ENCODE data around the gene LNPEP. TPM values are rescaled to one million over a fixed set of nuclear protein-coding genes. Genes with fewer than 3 reads are reported as not detected.

Gene LNPEP
- total and polyA plus RNA-seq, 2 donors (not counting 1 experiment from before 2014, with no cell fraction given), result 10.5 to 92.9 TPM

GRCh38 chr5:97022898-97023297 lies 87.0 kb downstream of the LNPEP start:
- Histone ChIP-seq H2AFZ (ENCODE audit: insufficient read depth, low read depth, low read length, poor library complexity, severe bottlenecking) (no peak overlapping the region), H3K4me2 (replicated peaks; ENCODE audit: low read depth, low read length, poor library complexity, severe bottlenecking) (no peak overlapping the region), H3K27ac (ENCODE audit: low read length in 2 of 2) (no peak overlapping the region), H3K79me2 (ENCODE audit: control insufficient read depth, insufficient read depth, low read length) (no peaks in the 10 kb centered on the region), H3K9ac (ENCODE audit: low read length) (no peak overlapping the region), H3K9me3 (ENCODE audit: control extremely low read depth in 1 of 3, control insufficient read depth in 2 of 3, insufficient read depth in 1 of 3, low read length in 2 of 3) (no peaks in the 10 kb centered on the region), H3K4me1 (ENCODE audit: control insufficient read depth in 2 of 2, insufficient read depth in 2 of 2, low read length in 2 of 2) (peaks cover 5% of the 10 kb centered on the region in 2 donors), H3K4me3 (ENCODE audit: control extremely low read depth in 1 of 5, extremely low read depth in 1 of 5, insufficient read depth in 1 of 5, low read depth in 2 of 5, low read length in 4 of 5) (no peak overlapping the region), H3K27me3 (replicated peaks in 1 of 4; ENCODE audit: control extremely low read depth in 1 of 4, control insufficient read depth in 3 of 4, insufficient read depth in 4 of 4, low read length in 3 of 4) (no peaks in the 10 kb centered on the region), H3K36me3 (replicated peaks in 1 of 2; ENCODE audit: control extremely low read depth in 1 of 2, control insufficient read depth in 1 of 2, extremely low read depth in 1 of 2, insufficient read depth in 2 of 2, low read length in 1 of 2) (peaks cover 24 to 82% of the 10 kb centered on the region in 2 experiments), H4K20me1 (ENCODE audit: control insufficient read depth, insufficient read depth, low read length, poor library complexity, severe bottlenecking) (no peaks in the 10 kb centered on the region)
- ChIA-PET POLR2A (no interaction called here), CTCF (interaction anchor here (0.9 kb wide), 1 partner anchor 26 kb away, joined by 5 read pairs; no protein-coding TSS in a partner anchor)
- no peaks in the 10 kb centered on the region for H3K9me3 Mint-ChIP-seq (ENCODE audit: insufficient read depth)
- no peak for TF ChIP-seq EZH2 (IDR thresholded peaks at IDR 0.05; ENCODE audit: borderline replicate concordance, insufficient read depth, low read depth, low read length, poor library complexity, severe bottlenecking)
- TF ChIP-seq, protein P1, sequence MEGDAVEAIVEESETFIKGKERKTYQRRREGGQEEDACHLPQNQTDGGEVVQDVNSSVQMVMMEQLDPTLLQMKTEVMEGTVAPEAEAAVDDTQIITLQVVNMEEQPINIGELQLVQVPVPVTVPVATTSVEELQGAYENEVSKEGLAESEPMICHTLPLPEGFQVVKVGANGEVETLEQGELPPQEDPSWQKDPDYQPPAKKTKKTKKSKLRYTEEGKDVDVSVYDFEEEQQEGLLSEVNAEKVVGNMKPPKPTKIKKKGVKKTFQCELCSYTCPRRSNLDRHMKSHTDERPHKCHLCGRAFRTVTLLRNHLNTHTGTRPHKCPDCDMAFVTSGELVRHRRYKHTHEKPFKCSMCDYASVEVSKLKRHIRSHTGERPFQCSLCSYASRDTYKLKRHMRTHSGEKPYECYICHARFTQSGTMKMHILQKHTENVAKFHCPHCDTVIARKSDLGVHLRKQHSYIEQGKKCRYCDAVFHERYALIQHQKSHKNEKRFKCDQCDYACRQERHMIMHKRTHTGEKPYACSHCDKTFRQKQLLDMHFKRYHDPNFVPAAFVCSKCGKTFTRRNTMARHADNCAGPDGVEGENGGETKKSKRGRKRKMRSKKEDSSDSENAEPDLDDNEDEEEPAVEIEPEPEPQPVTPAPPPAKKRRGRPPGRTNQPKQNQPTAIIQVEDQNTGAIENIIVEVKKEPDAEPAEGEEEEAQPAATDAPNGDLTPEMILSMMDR (IDR thresholded peaks at IDR 0.05), result no peak
- WGBS (ENCODE audit: insufficient coverage), result no CpG with 5 or more reads among the region's 1 CpG
- H3K4me1 Mint-ChIP-seq, result peaks cover 7% of the 10 kb centered on the region
- no peaks in the 10 kb centered on the region for H3K27me3 Mint-ChIP-seq
- no peak overlapping the region for H3K4me3 Mint-ChIP-seq
- peak; percentile 54 for ATAC-seq (ENCODE audit: low read depth)
- H3K27ac Mint-ChIP-seq, result no peak overlapping the region
- intact Hi-C loops (cut with micrococcal nuclease), result no loop called here
- no peak for DNase-seq

DNA sequence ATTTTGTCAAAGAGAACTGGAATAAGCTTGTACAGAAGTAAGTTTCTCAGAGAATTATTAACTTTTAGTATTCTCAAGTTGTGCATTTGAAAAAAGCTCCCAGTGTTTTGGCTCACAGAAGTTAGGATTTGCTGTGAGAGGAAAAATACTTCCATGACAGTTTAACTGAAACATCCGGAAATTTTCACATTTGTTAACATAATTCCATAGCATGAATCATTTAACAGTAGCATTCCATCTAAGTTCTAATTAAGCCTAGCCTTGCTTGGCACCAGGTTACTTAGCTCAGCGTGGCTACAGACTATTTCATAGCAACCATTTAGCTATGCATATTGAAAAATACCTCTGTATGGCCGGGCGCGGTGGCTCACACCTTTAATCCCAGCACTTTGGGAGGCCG lies 90.8 kb downstream of the LNPEP start:
- H3K4me3 ChIP-seq (ENCODE audit: control extremely low read depth in 1 of 5, extremely low read depth in 1 of 5, insufficient read depth in 1 of 5, low read depth in 2 of 5, low read length in 4 of 5), result no peak overlapping the region
- H3K27ac ChIP-seq (ENCODE audit: low read length in 2 of 2), result no peak overlapping the region
- ChIA-PET CTCF (interaction anchor here (1.0 to 1.3 kb wide), 2 partner anchors 136 to 158 kb away, joined by 3 to 4 read pairs; no protein-coding TSS in a partner anchor), POLR2A (interaction anchor here (0.6 kb wide), 1 partner anchor 130 kb away, joined by 3 read pairs; no protein-coding TSS in a partner anchor)
- intact Hi-C loops (cut with micrococcal nuclease), result no loop called here
- no peaks in the 10 kb centered on the region for H4K20me1 ChIP-seq (ENCODE audit: control insufficient read depth, insufficient read depth, low read length, poor library complexity, severe bottlenecking)
- DNase-seq (no peak), ATAC-seq (ENCODE audit: low read depth) (no peak)
- no peak overlapping the region for H3K9ac ChIP-seq (ENCODE audit: low read length)
- H3K79me2 ChIP-seq (ENCODE audit: control insufficient read depth, insufficient read depth, low read length), result no peaks in the 10 kb centered on the region
- Mint-ChIP-seq H3K4me3 (no peak overlapping the region), H3K27me3 (no peaks in the 10 kb centered on the region), H3K9me3 (ENCODE audit: insufficient read depth) (no peaks in the 10 kb centered on the region), H3K27ac (no peak overlapping the region), H3K4me1 (peaks cover 6% of the 10 kb centered on the region)
- H3K9me3 ChIP-seq (ENCODE audit: control extremely low read depth in 1 of 3, control insufficient read depth in 2 of 3, insufficient read depth in 1 of 3, low read length in 2 of 3), result no peaks in the 10 kb centered on the region
- WGBS (ENCODE audit: insufficient coverage), result 100% methylated on average over 4 of the region's 6 CpGs
- peaks cover 12 to 90% of the 10 kb centered on the region in 2 experiments for H3K36me3 ChIP-seq (replicated peaks in 1 of 2; ENCODE audit: control extremely low read depth in 1 of 2, control insufficient read depth in 1 of 2, extremely low read depth in 1 of 2, insufficient read depth in 2 of 2, low read length in 1 of 2)
- no peak overlapping the region for H2AFZ ChIP-seq (ENCODE audit: insufficient read depth, low read depth, low read length, poor library complexity, severe bottlenecking)
- H3K27me3 ChIP-seq (replicated peaks in 1 of 4; ENCODE audit: control extremely low read depth in 1 of 4, control insufficient read depth in 3 of 4, insufficient read depth in 4 of 4, low read length in 3 of 4), result no peaks in the 10 kb centered on the region
- H3K4me2 ChIP-seq (replicated peaks; ENCODE audit: low read depth, low read length, poor library complexity, severe bottlenecking), result no peak overlapping the region
- H3K4me1 ChIP-seq (ENCODE audit: control insufficient read depth in 2 of 2, insufficient read depth in 2 of 2, low read length in 2 of 2), result peaks cover 5% of the 10 kb centered on the region in 2 donors
- no peak for TF ChIP-seq EZH2 (IDR thresholded peaks at IDR 0.05; ENCODE audit: borderline replicate concordance, insufficient read depth, low read depth, low read length, poor library complexity, severe bottlenecking)
- TF ChIP-seq, protein P1 (IDR thresholded peaks at IDR 0.05), result no peak

All from B cell (primary cell).